PC-3 (cell line): Measurements from ENCODE around the gene NCAPH2.

Experiments
- EZH2phosphoT487 ChIP-seq: fragments of 300-600 bp; sonication (generic); IDR thresholded peaks from 2 replicates; pipeline ENCODE4 v1.6.1; 2018; ENCODE audit warnings: mild to moderate bottlenecking, antibody characterized with exemption, low read length, borderline replicate concordance
- TF ChIP-seq, protein P1 (sequence below): fragments of 300-600 bp; sonication (generic); conservative IDR thresholded peaks from 2 replicates; pipeline ENCODE4 v1.5.1; 2017; ENCODE audit warnings: antibody characterized with exemption, low read depth, mild to moderate bottlenecking, low read length

DNA sequence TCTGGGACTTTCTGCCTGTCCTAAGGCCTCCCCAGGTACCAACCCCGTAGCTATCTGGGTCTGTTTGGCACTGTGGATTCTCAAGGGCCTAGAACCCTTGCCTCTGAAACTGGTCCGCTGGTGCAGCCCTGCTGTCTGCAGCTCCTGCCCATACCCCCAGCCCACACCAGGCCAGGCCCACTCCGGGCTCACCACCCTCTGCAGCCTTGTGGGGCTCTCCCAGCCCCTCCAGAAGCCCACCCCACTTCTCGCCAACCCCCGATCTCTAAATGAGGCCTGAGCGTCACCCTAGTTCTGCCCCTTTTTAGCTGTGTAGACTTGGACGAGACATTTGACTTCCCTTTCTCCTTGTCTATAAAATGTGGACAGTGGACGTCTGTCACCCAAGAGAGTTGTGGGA, 42.4 kb downstream of the NCAPH2 start:
- TF ChIP-seq, protein P1, sequence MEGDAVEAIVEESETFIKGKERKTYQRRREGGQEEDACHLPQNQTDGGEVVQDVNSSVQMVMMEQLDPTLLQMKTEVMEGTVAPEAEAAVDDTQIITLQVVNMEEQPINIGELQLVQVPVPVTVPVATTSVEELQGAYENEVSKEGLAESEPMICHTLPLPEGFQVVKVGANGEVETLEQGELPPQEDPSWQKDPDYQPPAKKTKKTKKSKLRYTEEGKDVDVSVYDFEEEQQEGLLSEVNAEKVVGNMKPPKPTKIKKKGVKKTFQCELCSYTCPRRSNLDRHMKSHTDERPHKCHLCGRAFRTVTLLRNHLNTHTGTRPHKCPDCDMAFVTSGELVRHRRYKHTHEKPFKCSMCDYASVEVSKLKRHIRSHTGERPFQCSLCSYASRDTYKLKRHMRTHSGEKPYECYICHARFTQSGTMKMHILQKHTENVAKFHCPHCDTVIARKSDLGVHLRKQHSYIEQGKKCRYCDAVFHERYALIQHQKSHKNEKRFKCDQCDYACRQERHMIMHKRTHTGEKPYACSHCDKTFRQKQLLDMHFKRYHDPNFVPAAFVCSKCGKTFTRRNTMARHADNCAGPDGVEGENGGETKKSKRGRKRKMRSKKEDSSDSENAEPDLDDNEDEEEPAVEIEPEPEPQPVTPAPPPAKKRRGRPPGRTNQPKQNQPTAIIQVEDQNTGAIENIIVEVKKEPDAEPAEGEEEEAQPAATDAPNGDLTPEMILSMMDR, result no peak
- TF ChIP-seq EZH2phosphoT487, result no peak
